SK-N-SH (cell line): ENCODE measurements around the gene DLEU7. TPM values are rescaled to one million over a fixed set of nuclear protein-coding genes. Genes with fewer than 3 reads are reported as not detected.

Experiments used
- CTCF ChIA-PET: fragments of 300-600, 350-600 bp; formaldehyde crosslinking; extraction: SDS; loops from one replicate; lab custom pipeline; 2021; lab: Yijun Ruan, JAX
- POLR2A ChIA-PET: fragments of 350-600 bp; sonication (Branson Sonifier 250); formaldehyde crosslinking; extraction: SDS; loops from one replicate; lab custom pipeline; 2020; ENCODE audit warnings: antibody characterized with exemption, inconsistent platforms; lab: Yijun Ruan, JAX
- DNase-seq: peaks from one replicate; pipeline ENCODE4 v3.0.0; 2012
- H2AFZ ChIP-seq: fragments of 200-600 bp; sonication (generic); 2 replicates; pipeline ENCODE4 v1.8.1; 2016; ENCODE audit warnings: antibody characterized with exemption, mild to moderate bottlenecking, low read depth
- H3F3A ChIP-seq: fragments of 200-600 bp; sonication (generic); replicated peaks from 2 replicates; pipeline ENCODE3; 2016; ENCODE audit warnings: antibody characterized with exemption, mild to moderate bottlenecking; ENCODE audit not compliant: insufficient read depth
- H3K27ac ChIP-seq, 2 experiments: fragments of 200-500 bp in 1 of 2; fragments of 200-600 bp in 1 of 2; sonication (Bioruptor generic) in 1 of 2; sonication (generic), shearing (Covaris generic) in 1 of 2; 2 replicates each; pipeline versions ENCODE4 v1.5.1 to v1.6.1; 2014 to 2016; ENCODE audit warnings: low read depth in 2 of 2, inconsistent platforms in 1 of 2, low read length in 1 of 2, mild to moderate bottlenecking in 1 of 2, mixed read lengths in 1 of 2
- H3K27me3 ChIP-seq: fragments of 200-600 bp; sonication (generic), shearing (Covaris generic); 2 replicates; pipeline ENCODE4 v1.6.1; 2016; ENCODE audit warnings: mixed run types; ENCODE audit not compliant: insufficient read depth
- H3K36me3 ChIP-seq, 2 experiments: fragments of 200-500 bp in 1 of 2; fragments of 200-600 bp in 1 of 2; sonication (Bioruptor generic) in 1 of 2; sonication (generic) in 1 of 2; replicated peaks in 1 of 2; 2 replicates each; pipeline versions ENCODE3 to v1.5.1; 2014 to 2016; ENCODE audit warnings: low read length in 1 of 2, mild to moderate bottlenecking in 1 of 2; ENCODE audit not compliant: insufficient read depth in 2 of 2, control insufficient read depth in 1 of 2
- H3K4me1 ChIP-seq, 2 experiments: fragments of 200-500 bp in 1 of 2; fragments of 200-600 bp in 1 of 2; sonication (Bioruptor generic) in 1 of 2; sonication (generic), shearing (Covaris generic) in 1 of 2; 2 replicates each; pipeline versions ENCODE4 v1.5.1 to v1.6.1; 2014 to 2016; ENCODE audit warnings: low read depth in 1 of 2, low read length in 1 of 2, mixed run types in 1 of 2; ENCODE audit not compliant: insufficient read depth in 2 of 2, control insufficient read depth in 1 of 2
- H3K4me2 ChIP-seq: fragments of 200-600 bp; sonication (generic), shearing (Covaris generic); 2 replicates; pipeline ENCODE4 v1.6.1; 2017; ENCODE audit warnings: mixed run types
- H3K4me3 ChIP-seq, 2 experiments: fragments of 200-500 bp in 1 of 2; fragments of 200-600 bp in 1 of 2; sonication (Bioruptor generic) in 1 of 2; sonication (generic), shearing (Covaris generic) in 1 of 2; 2 replicates each; pipeline versions ENCODE4 v1.5.1 to v1.8.1; 2014 to 2016; ENCODE audit warnings: low read depth in 2 of 2, inconsistent platforms in 1 of 2, low read length in 1 of 2, mild to moderate bottlenecking in 1 of 2, mixed read lengths in 1 of 2, moderate library complexity in 1 of 2
- H3K79me2 ChIP-seq: fragments of 200-600 bp; sonication (generic); 2 replicates; pipeline ENCODE4 v1.8.1; 2017; ENCODE audit warnings: mild to moderate bottlenecking; ENCODE audit not compliant: insufficient read depth
- H3K9ac ChIP-seq: fragments of 200-600 bp; sonication (generic); 2 replicates; pipeline ENCODE4 v1.6.1; 2017; ENCODE audit warnings: mixed run types
- H3K9me2 ChIP-seq: fragments of 200-600 bp; sonication (generic); 2 replicates; pipeline ENCODE4 v1.6.1; 2017; ENCODE audit warnings: mixed run types
- H3K9me3 ChIP-seq: fragments of 200-600 bp; sonication (generic); 2 replicates; pipeline ENCODE4 v1.6.1; 2017; ENCODE audit warnings: mixed run types, mild to moderate bottlenecking, moderate library complexity
- H4K20me1 ChIP-seq: fragments of 200-600 bp; sonication (generic); 2 replicates; pipeline ENCODE4 v1.6.1; 2017; ENCODE audit warnings: mild to moderate bottlenecking, mixed run types; ENCODE audit not compliant: insufficient read depth
- CHD2 ChIP-seq: fragments of 150-350 bp; IDR thresholded peaks from 2 replicates; pipeline ENCODE4 v1.6.1; 2018; ENCODE audit warnings: low read length; ENCODE audit not compliant: partially characterized antibody
- ELF1 ChIP-seq: IDR thresholded peaks from 2 replicates; pipeline ENCODE4 v1.4.0; 2012
- EZH2phosphoT487 ChIP-seq: fragments of 200-600 bp; sonication (generic); IDR thresholded peaks from 2 replicates; pipeline ENCODE4 v1.6.1; 2017; ENCODE audit warnings: low read depth, mixed run types, mild to moderate bottlenecking, antibody characterized with exemption, moderate library complexity, borderline replicate concordance
- FOSL2 ChIP-seq: IDR thresholded peaks from 2 replicates; pipeline ENCODE4 v1.4.0; 2012; ENCODE audit warnings: low read depth, mild to moderate bottlenecking, moderate library complexity, borderline replicate concordance
- FOXJ3 ChIP-seq: sonication (generic); formaldehyde crosslinking; IDR thresholded peaks from 2 replicates; pipeline ENCODE4 v1.5.1; 2020; ENCODE audit warnings: mild to moderate bottlenecking, missing genetic modification reagents
- MEF2A ChIP-seq: IDR thresholded peaks from 2 replicates; pipeline ENCODE4 v1.4.0; 2012; ENCODE audit warnings: low read depth, borderline replicate concordance
- MXI1 ChIP-seq: IDR thresholded peaks from 2 replicates; pipeline ENCODE4 v1.6.1; 2012; ENCODE audit warnings: mild to moderate bottlenecking, low read depth, low read length, improper control_type of control experiment
- NFIC ChIP-seq: IDR thresholded peaks from 2 replicates; pipeline ENCODE4 v1.4.0; 2012; ENCODE audit warnings: borderline replicate concordance
- NRF1 ChIP-seq: IDR thresholded peaks from 2 replicates; pipeline ENCODE4 v1.6.1; 2012; ENCODE audit warnings: low read depth, mild to moderate bottlenecking, low read length
- POLR2AphosphoS5 ChIP-seq: IDR thresholded peaks from 2 replicates; pipeline ENCODE4 v1.6.1; 2012; ENCODE audit warnings: low read depth, low read length
- RCOR1 ChIP-seq: fragments of 150-350 bp; IDR thresholded peaks from 2 replicates; pipeline ENCODE4 v1.6.1; 2017; ENCODE audit warnings: antibody characterized with exemption, low read length
- SMC3 ChIP-seq: IDR thresholded peaks from 2 replicates; pipeline ENCODE4 v1.6.1; 2012; ENCODE audit warnings: low read depth, low read length, improper control_type of control experiment
- TCF12 ChIP-seq: IDR thresholded peaks from 2 replicates; pipeline ENCODE4 v1.4.0; 2012
- TEAD4 ChIP-seq: IDR thresholded peaks from 2 replicates; pipeline ENCODE4 v1.4.0; 2012; ENCODE audit warnings: mild to moderate bottlenecking, borderline replicate concordance; ENCODE audit not compliant: insufficient read depth
- ZBTB33 ChIP-seq: IDR thresholded peaks from 2 replicates; pipeline ENCODE4 v1.4.0; 2012; ENCODE audit warnings: low read depth, borderline replicate concordance
- WGBS: methylation state at CpG from one replicate; pipeline ENCODE4 v1.1.6; 2017; ENCODE audit warnings: low lambda C conversion rate; 5-methylcytosine and 5-hydroxymethylcytosine counted together
- polyA plus RNA-seq, 3 experiments: library from polyadenylated mRNA; depleted of rRNA; stranded (reverse); fragments of >200 nt; gene quantifications; 2 replicates each; pipeline ENCODE4 v1.2.3, GENCODE V29; 2012
- TF ChIP-seq, protein P1 (sequence below): IDR thresholded peaks from 2 replicates; pipeline ENCODE4; 2012
- TF ChIP-seq, protein P2 (sequence below): fragments of 200-600 bp; sonication (generic); IDR thresholded peaks from 2 replicates; pipeline ENCODE4 v1.6.1; 2017; ENCODE audit warnings: antibody characterized with exemption, mild to moderate bottlenecking, moderate library complexity
- TF ChIP-seq, protein P3 (sequence below): fragments of 150-350 bp; IDR thresholded peaks from 2 replicates; pipeline ENCODE4 v1.6.1; 2017; ENCODE audit warnings: antibody characterized with exemption, low read length, low read depth, borderline replicate concordance

Gene DLEU7
- polyA plus RNA-seq, 1 of the 3 experiments (the other 2 are of a cell fraction), result not detected

DNA sequence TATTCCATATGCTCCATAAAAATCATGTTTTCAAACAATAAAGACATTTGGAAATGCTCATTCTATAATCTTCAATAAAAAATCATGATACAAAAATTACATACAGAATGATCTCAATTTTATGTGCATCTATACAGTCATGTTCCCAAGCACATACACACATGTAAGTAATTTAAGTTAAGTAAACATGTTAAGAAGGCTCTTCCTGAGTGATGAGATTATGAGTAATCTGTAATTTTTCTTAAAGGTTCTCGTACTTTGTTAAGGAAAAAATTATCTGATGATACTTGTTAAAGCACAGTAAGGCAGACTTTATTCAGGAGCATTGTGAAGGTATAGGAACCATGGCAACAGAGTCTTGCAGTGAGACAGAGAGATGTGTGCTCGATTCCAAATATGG, 30.0 kb upstream of the DLEU7 start:
- ChIA-PET POLR2A (no interaction called here), CTCF (no interaction called here)
- H3K36me3 ChIP-seq, result no peaks in the 10 kb centered on the region
- DNase-seq, result no peak
- H3K27me3 ChIP-seq, result no peaks in the 10 kb centered on the region
- no peak overlapping the region for H3K4me3 ChIP-seq
- 31% methylated on average over 2 of the region's 2 CpGs for WGBS
- H3K4me1 ChIP-seq, result no peaks in the 10 kb centered on the region; a peak in 1 of 4 replicates
- H3K9me2 ChIP-seq, result no peaks in the 10 kb centered on the region
- H2AFZ ChIP-seq, result no peak overlapping the region
- no peaks in the 10 kb centered on the region for H3K9me3 ChIP-seq
- no peak overlapping the region for H3K27ac ChIP-seq
- H4K20me1 ChIP-seq, result no peaks in the 10 kb centered on the region
- no peaks in the 10 kb centered on the region for H3F3A ChIP-seq
- H3K4me2 ChIP-seq, result no peak overlapping the region
- no peak overlapping the region for H3K9ac ChIP-seq
- TF ChIP-seq MEF2A (no peak), TCF12 (no peak), POLR2AphosphoS5 (no peak), NRF1 (no peak), TEAD4 (no peak), CHD2 (no peak), MXI1 (no peak)
- TF ChIP-seq, protein P1, sequence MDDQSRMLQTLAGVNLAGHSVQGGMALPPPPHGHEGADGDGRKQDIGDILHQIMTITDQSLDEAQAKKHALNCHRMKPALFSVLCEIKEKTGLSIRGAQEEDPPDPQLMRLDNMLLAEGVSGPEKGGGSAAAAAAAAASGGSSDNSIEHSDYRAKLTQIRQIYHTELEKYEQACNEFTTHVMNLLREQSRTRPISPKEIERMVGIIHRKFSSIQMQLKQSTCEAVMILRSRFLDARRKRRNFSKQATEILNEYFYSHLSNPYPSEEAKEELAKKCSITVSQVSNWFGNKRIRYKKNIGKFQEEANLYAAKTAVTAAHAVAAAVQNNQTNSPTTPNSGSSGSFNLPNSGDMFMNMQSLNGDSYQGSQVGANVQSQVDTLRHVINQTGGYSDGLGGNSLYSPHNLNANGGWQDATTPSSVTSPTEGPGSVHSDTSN, result no peak
- TF ChIP-seq, protein P2, sequence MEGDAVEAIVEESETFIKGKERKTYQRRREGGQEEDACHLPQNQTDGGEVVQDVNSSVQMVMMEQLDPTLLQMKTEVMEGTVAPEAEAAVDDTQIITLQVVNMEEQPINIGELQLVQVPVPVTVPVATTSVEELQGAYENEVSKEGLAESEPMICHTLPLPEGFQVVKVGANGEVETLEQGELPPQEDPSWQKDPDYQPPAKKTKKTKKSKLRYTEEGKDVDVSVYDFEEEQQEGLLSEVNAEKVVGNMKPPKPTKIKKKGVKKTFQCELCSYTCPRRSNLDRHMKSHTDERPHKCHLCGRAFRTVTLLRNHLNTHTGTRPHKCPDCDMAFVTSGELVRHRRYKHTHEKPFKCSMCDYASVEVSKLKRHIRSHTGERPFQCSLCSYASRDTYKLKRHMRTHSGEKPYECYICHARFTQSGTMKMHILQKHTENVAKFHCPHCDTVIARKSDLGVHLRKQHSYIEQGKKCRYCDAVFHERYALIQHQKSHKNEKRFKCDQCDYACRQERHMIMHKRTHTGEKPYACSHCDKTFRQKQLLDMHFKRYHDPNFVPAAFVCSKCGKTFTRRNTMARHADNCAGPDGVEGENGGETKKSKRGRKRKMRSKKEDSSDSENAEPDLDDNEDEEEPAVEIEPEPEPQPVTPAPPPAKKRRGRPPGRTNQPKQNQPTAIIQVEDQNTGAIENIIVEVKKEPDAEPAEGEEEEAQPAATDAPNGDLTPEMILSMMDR, result no peak
- no peaks in the 10 kb centered on the region for H3K79me2 ChIP-seq

DNA sequence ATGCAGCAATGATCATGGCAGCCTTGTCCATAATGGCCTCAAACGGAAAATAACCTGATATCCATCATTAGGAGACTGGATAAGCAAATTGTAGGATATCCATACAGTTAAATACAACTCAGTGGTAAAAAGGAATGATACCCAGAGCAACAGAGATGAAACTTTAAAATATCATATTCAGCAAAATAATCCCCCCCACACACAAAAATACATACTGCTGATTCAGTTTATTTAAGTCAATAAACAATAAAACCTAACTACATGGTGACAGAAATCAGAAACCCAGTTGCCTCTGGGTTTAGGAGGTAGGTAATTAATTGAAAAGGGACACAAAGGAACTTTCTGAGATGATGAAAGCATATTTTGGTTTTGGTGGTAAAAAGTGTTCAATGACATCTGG, 27.9 kb upstream of the DLEU7 start:
- Histone ChIP-seq H4K20me1 (no peaks in the 10 kb centered on the region), H3K36me3 (no peaks in the 10 kb centered on the region), H3K9ac (no peak overlapping the region), H2AFZ (no peak overlapping the region), H3K79me2 (no peaks in the 10 kb centered on the region), H3K4me1 (peaks cover 0 to 2% of the 10 kb centered on the region in 2 experiments; a peak in 1 of 4 replicates), H3K9me2 (no peaks in the 10 kb centered on the region), H3K27ac (no peak overlapping the region), H3K9me3 (no peaks in the 10 kb centered on the region), H3K4me3 (no peak overlapping the region), H3K27me3 (no peaks in the 10 kb centered on the region), H3K4me2 (no peak overlapping the region), H3F3A (no peaks in the 10 kb centered on the region)
- WGBS, result 61% methylated on average over 1 of the region's 1 CpG
- no peak for TF ChIP-seq FOSL2
- no peak for TF ChIP-seq POLR2AphosphoS5
- TF ChIP-seq SMC3, result no peak
- ChIA-PET POLR2A (no interaction called here), CTCF (no interaction called here)
- no peak for DNase-seq

- no peaks in the 10 kb centered on the region for H3K36me3 ChIP-seq
- H3K79me2 ChIP-seq, result no peaks in the 10 kb centered on the region
- no peak overlapping the region for H2AFZ ChIP-seq
- H3K27ac ChIP-seq, result no peak overlapping the region
- no peaks in the 10 kb centered on the region for H3F3A ChIP-seq
- ChIA-PET POLR2A (no interaction called here), CTCF (no interaction called here)
- no peaks in the 10 kb centered on the region for H3K9me2 ChIP-seq
- TF ChIP-seq ELF1 (no peak), FOSL2 (no peak), EZH2phosphoT487 (no peak), NFIC (no peak), FOXJ3 (CRISPR knock-in tag) (no peak), POLR2AphosphoS5 (no peak), ZBTB33 (no peak), RCOR1 (no peak), CHD2 (no peak)
- TF ChIP-seq, protein P3, sequence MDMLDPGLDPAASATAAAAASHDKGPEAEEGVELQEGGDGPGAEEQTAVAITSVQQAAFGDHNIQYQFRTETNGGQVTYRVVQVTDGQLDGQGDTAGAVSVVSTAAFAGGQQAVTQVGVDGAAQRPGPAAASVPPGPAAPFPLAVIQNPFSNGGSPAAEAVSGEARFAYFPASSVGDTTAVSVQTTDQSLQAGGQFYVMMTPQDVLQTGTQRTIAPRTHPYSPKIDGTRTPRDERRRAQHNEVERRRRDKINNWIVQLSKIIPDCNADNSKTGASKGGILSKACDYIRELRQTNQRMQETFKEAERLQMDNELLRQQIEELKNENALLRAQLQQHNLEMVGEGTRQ, result no peak
- H3K4me3 ChIP-seq, result no peak overlapping the region
- H3K4me2 ChIP-seq, result no peak overlapping the region
- no peaks in the 10 kb centered on the region for H3K9me3 ChIP-seq
- WGBS, result 60% methylated on average over 3 of the region's 3 CpGs
- no peak for DNase-seq
- H3K27me3 ChIP-seq, result no peaks in the 10 kb centered on the region
- H3K4me1 ChIP-seq, result peaks cover 0 to 5% of the 10 kb centered on the region in 2 experiments; a peak in 1 of 4 replicates
- H3K9ac ChIP-seq, result no peak overlapping the region
- H4K20me1 ChIP-seq, result no peaks in the 10 kb centered on the region
These were observed 24.1 kb upstream of the DLEU7 start for GRCh38 chr13:50867637-50867945.
